HL-60 (cell line): ENCODE measurements around the gene MUC20.

ENCODE experiments used
- CTCF ChIP-seq: IDR thresholded peaks from one replicate; pipeline ENCODE4 v1.5.1; 2011; ENCODE audit warnings: low read length, control low read depth, inconsistent platforms; ENCODE audit not compliant: insufficient read depth
- GABPA ChIP-seq: IDR thresholded peaks from 2 replicates; pipeline ENCODE4 v1.6.1; 2012; ENCODE audit warnings: low read depth
- POLR2AphosphoS5 ChIP-seq: IDR thresholded peaks from 2 replicates; pipeline ENCODE4 v1.6.1; 2012; ENCODE audit warnings: low read depth

GRCh38 chr3:195766671-195767070 lies 45.9 kb downstream of the MUC20 start:
- TF ChIP-seq CTCF (no peak), GABPA (no peak), POLR2AphosphoS5 (no peak)
